Lower lobe of right lung (tissue), 2 donors: ENCODE data around the gene MNX1. TPM values are rescaled to one million over a fixed set of nuclear protein-coding genes. Genes with fewer than 3 reads are reported as not detected.

Experiments used
- ATAC-seq, 2 donors: fragments of 200-7000 bp; cut with Tn5 transposase; one replicate each; pipeline ENCODE4 v1.9.1; 2020 to 2022; ENCODE audit warnings: mild to moderate bottlenecking in 2 of 2, moderate library complexity in 2 of 2
- DNase-seq: peaks from one replicate; pipeline ENCODE4 v3.0.0-alpha.2; 2020
- H3K27ac ChIP-seq: fragments of 200-600 bp; one replicate; pipeline ENCODE4 v1.8.0; 2022
- H3K27me3 ChIP-seq: fragments of 200-600 bp; one replicate; pipeline ENCODE4 v1.8.0; 2022; ENCODE audit warnings: low read depth
- H3K36me3 ChIP-seq: fragments of 200-600 bp; one replicate; pipeline ENCODE4 v1.8.0; 2022; ENCODE audit warnings: mild to moderate bottlenecking
- H3K4me1 ChIP-seq: fragments of 200-600 bp; one replicate; pipeline ENCODE4 v1.8.0; 2022
- H3K4me3 ChIP-seq: fragments of 200-600 bp; one replicate; pipeline ENCODE4 v1.8.0; 2022; ENCODE audit warnings: mild to moderate bottlenecking
- H3K9me3 ChIP-seq: fragments of 200-600 bp; one replicate; pipeline ENCODE4 v1.8.0; 2022
- CTCF ChIP-seq: fragments of 200-600 bp; IDR thresholded peaks from one replicate; pipeline ENCODE4 v1.8.0; 2022; ENCODE audit warnings: antibody characterized with exemption, mild to moderate bottlenecking
- intact Hi-C: fragments of 100-400 bp; cut with DNase I; formaldehyde crosslinking; loops from one replicate; pipeline ENCODE4 v1.11.0; 2022
- total RNA-seq: library from RNA; stranded (reverse); fragmentation: NEBNext Ultra II Directional; extraction: Animal tissue kit (Norgen Biotek cat#: 25700); gene quantifications from one replicate; pipeline ENCODE4 v1.2.1, GENCODE V29; 2021
- donor health status: DM: no; HTN: yes; CAD: no; lungs with severe emphysema.

MNX1 gene
- total RNA-seq, 1 donor from 2014 or later: 0.74 TPM

- H3K27ac ChIP-seq: no peak overlapping the region
- intact Hi-C loops: no loop called here
- no peaks in the 10 kb centered on the region for H3K36me3 ChIP-seq
- TF ChIP-seq CTCF: no peak
- no peaks in the 10 kb centered on the region for H3K9me3 ChIP-seq
- no peaks in the 10 kb centered on the region for H3K4me1 ChIP-seq
- no peak overlapping the region for H3K4me3 ChIP-seq
- ATAC-seq: no peak
- no peak for DNase-seq
- peaks cover 13% of the 10 kb centered on the region for H3K27me3 ChIP-seq
Observed at GRCh38 chr7:157044943-157045660, 34.6 kb upstream of the MNX1 start.

- H3K9me3 ChIP-seq: no peaks in the 10 kb centered on the region
- no peak for ATAC-seq
- H3K4me1 ChIP-seq: no peaks in the 10 kb centered on the region
- no peak for TF ChIP-seq CTCF
- H3K27me3 ChIP-seq: peaks cover 11% of the 10 kb centered on the region
- no peak overlapping the region for H3K4me3 ChIP-seq
- no peak overlapping the region for H3K27ac ChIP-seq
- DNase-seq: no peak
- no peaks in the 10 kb centered on the region for H3K36me3 ChIP-seq
- intact Hi-C loops: no loop called here
Observed at GRCh38 chr7:157044147-157044687, 33.8 kb upstream of the MNX1 start.

- no peak for ATAC-seq
Observed at GRCh38 chr7:157043745-157044144, 33.3 kb upstream of the MNX1 start.

GRCh38 chr7:157041514-157042277 is 31.2 kb upstream of the MNX1 start:
- H3K27me3 ChIP-seq: peaks cover 15% of the 10 kb centered on the region

More at GRCh38 chr7:157043745-157044144, 33.3 kb upstream of the MNX1 start:
- intact Hi-C loops: no loop called here
- no peak for TF ChIP-seq CTCF
- Histone ChIP-seq H3K9me3 (no peaks in the 10 kb centered on the region), H3K27me3 (peaks cover 11% of the 10 kb centered on the region), H3K4me3 (no peak overlapping the region), H3K4me1 (no peaks in the 10 kb centered on the region), H3K36me3 (no peaks in the 10 kb centered on the region), H3K27ac (no peak overlapping the region)
- DNase-seq: no peak

GRCh38 chr7:157041004-157041403 is 30.5 kb upstream of the MNX1 start:
- intact Hi-C loops: no loop called here

More at GRCh38 chr7:157041514-157042277, 31.2 kb upstream of the MNX1 start:
- no peak for TF ChIP-seq CTCF
- H3K36me3 ChIP-seq: no peaks in the 10 kb centered on the region
- no peak overlapping the region for H3K4me3 ChIP-seq
- intact Hi-C loops: no loop called here
- no peak overlapping the region for H3K27ac ChIP-seq
- ATAC-seq (no peak), DNase-seq (no peak)
- H3K9me3 ChIP-seq: no peaks in the 10 kb centered on the region
- H3K4me1 ChIP-seq: no peaks in the 10 kb centered on the region

More at GRCh38 chr7:157041004-157041403, 30.5 kb upstream of the MNX1 start:
- TF ChIP-seq CTCF: no peak
- DNase-seq: no peak
- Histone ChIP-seq H3K4me3 (no peak overlapping the region), H3K27me3 (peaks cover 18% of the 10 kb centered on the region), H3K9me3 (no peaks in the 10 kb centered on the region), H3K4me1 (no peaks in the 10 kb centered on the region), H3K27ac (no peak overlapping the region), H3K36me3 (no peaks in the 10 kb centered on the region)
- no peak for ATAC-seq
